LNCAP (cell line): Measurements from ENCODE around the gene STT3B.

ENCODE experiments used
- CTCF ChIP-seq: fragments of 450-650 bp; IDR thresholded peaks from 2 replicates; pipeline ENCODE4 v1.5.1; 2017; ENCODE audit warnings: mild to moderate bottlenecking

STT3B gene

GRCh38 chr3:31571325-31571724, 38.6 kb downstream of the STT3B start:
- TF ChIP-seq CTCF, result no peak

GRCh38 chr3:31572236-31573004, 39.7 kb downstream of the STT3B start:
- TF ChIP-seq CTCF, result no peak

- TF ChIP-seq CTCF, result no peak
These were observed 40.5 kb downstream of the STT3B start for GRCh38 chr3:31573036-31573779.

- TF ChIP-seq CTCF, result no peak
These were observed 42.7 kb downstream of the STT3B start for GRCh38 chr3:31575448-31575847.

GRCh38 chr3:31576521-31576920, 43.8 kb downstream of the STT3B start:
- no peak for TF ChIP-seq CTCF

- no peak for TF ChIP-seq CTCF
These were observed 44.5 kb downstream of the STT3B start for GRCh38 chr3:31577232-31577631.

- no peak for TF ChIP-seq CTCF
These were observed 47.1 kb downstream of the STT3B start for GRCh38 chr3:31579828-31580227.
